OCI-LY7 (cell line): ENCODE results near the gene PPP4R2.
A peak's percentile ranks its signal among the peaks of the same experiment; 100 is the strongest.

Experiments used
- CTCF ChIP-seq: fragments of 200-600 bp; sonication (generic); conservative IDR thresholded peaks from 2 replicates; pipeline ENCODE4 v1.5.1; 2014; ENCODE audit warnings: mild to moderate bottlenecking, antibody characterized with exemption, low read length, moderate library complexity, mixed read lengths
- EZH2phosphoT487 ChIP-seq: fragments of 200-600 bp; sonication (generic); IDR thresholded peaks from 2 replicates; pipeline ENCODE4 v1.6.1; 2018; ENCODE audit warnings: low read depth, borderline replicate concordance, mild to moderate bottlenecking, mixed run types, antibody characterized with exemption, low read length, moderate library complexity, mixed read lengths

DNA sequence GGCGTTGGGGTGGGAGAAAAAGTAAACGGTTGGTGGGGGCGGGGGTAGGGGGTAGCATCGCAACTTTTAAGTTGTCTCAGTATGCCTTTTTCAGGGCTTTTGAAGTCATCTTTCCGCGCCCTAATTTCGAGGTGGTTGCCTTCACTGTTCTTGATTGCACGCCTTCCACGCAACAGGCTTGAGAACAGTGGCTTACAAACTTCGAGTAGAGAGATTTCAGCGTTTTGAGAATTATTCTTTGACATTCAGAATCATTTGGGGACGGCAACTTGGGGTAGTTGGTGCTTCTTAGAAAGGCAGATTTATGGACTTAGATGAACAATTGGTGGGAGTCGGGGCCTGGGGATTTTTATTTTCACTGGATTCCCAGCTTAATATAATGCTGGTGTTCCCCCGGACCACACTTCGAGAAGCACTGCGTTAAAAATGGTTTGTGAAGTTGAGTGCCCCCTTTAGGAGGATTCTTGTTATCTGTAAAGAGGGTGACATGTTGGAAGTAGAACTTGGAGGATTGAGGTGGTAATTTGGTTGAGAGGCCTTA lies 880 bp downstream of the PPP4R2 start:
- peak; percentile 88 for TF ChIP-seq CTCF
- TF ChIP-seq EZH2phosphoT487 = no peak
